Gastrocnemius medialis (tissue), 4 donors: ENCODE data around the gene FAM72D.
"Not testable (repeated sequence)": the region's sequence is repeated elsewhere in the genome, so short reads cannot be mapped to it uniquely, and the experiment has no call there.

Experiments
- POLR2A ChIP-seq, 2 donors: fragments of 450-650 bp; IDR thresholded peaks; one replicate each; pipeline ENCODE4 v1.6.1; 2017; ENCODE audit warnings: antibody characterized with exemption in 2 of 2, mild to moderate bottlenecking in 2 of 2, moderate library complexity in 2 of 2
- TF ChIP-seq, protein P1 (sequence below), 5 experiments: fragments of 450-650 bp in 3 of 5; fragments of 200-600 bp in 2 of 5; sonication (generic) in 2 of 5; IDR thresholded peaks in 4 of 5; conservative IDR thresholded peaks in 1 of 5; 1 replicate in 4 of 5; 2 replicates in 1 of 5; pipeline ENCODE4 v1.5.1; 2016 to 2019; ENCODE audit warnings: antibody characterized with exemption in 5 of 5, mild to moderate bottlenecking in 3 of 5, moderate library complexity in 3 of 5

DNA sequence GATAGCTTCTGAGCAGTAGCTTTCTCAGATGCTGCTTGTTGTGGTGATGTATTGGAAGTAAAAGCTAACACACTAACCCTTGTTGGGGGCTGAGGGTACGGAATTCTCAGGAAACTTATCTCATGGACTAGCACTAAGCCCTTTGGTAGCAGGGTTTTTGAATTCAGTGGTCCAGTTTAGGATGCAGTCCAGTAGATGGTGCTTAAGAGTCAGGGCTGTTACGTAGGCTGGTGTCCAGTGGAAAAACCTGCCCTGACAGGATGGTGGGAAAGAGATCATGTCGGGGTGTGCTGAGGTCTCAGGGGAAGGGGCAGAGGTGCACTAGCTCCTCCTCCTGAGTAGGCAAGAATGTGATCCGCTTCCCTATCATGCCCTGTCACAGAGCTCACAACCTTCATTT, 59.6 kb downstream of the FAM72D start:
- TF ChIP-seq POLR2A (IDR thresholded peaks at IDR 0.05): not testable (repeated sequence)
- TF ChIP-seq, protein P1, sequence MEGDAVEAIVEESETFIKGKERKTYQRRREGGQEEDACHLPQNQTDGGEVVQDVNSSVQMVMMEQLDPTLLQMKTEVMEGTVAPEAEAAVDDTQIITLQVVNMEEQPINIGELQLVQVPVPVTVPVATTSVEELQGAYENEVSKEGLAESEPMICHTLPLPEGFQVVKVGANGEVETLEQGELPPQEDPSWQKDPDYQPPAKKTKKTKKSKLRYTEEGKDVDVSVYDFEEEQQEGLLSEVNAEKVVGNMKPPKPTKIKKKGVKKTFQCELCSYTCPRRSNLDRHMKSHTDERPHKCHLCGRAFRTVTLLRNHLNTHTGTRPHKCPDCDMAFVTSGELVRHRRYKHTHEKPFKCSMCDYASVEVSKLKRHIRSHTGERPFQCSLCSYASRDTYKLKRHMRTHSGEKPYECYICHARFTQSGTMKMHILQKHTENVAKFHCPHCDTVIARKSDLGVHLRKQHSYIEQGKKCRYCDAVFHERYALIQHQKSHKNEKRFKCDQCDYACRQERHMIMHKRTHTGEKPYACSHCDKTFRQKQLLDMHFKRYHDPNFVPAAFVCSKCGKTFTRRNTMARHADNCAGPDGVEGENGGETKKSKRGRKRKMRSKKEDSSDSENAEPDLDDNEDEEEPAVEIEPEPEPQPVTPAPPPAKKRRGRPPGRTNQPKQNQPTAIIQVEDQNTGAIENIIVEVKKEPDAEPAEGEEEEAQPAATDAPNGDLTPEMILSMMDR (IDR thresholded peaks at IDR 0.05 in 4 of 5, conservative IDR thresholded peaks at IDR 0.05 in 1 of 5): not testable (repeated sequence)
